Colonic mucosa (tissue), 4 donors: ENCODE measurements around the gene OSM. TPM values are rescaled to one million over a fixed set of nuclear protein-coding genes. Genes with fewer than 3 reads are reported as not detected.

ENCODE experiments used
- DNase-seq: peaks from one replicate; pipeline ENCODE4 v3.0.0-alpha.2; 2020
- H3K27ac ChIP-seq: fragments of 200-600 bp; one replicate; pipeline ENCODE4 v1.8.0; 2021
- H3K27me3 ChIP-seq: fragments of 200-600 bp; one replicate; pipeline ENCODE4 v1.8.0; 2021
- H3K36me3 ChIP-seq: fragments of 200-600 bp; one replicate; pipeline ENCODE4 v1.8.0; 2021
- H3K4me1 ChIP-seq: fragments of 200-600 bp; one replicate; pipeline ENCODE4 v1.8.0; 2021; ENCODE audit warnings: mild to moderate bottlenecking
- H3K4me3 ChIP-seq: fragments of 200-600 bp; one replicate; pipeline ENCODE4 v1.8.0; 2021
- H3K9ac ChIP-seq, 2 donors: one replicate each; pipeline ENCODE4 v1.7.0; 2013; ENCODE audit warnings: control low read depth in 2 of 2, low read depth in 2 of 2, low read length in 2 of 2
- H3K9me3 ChIP-seq: fragments of 200-600 bp; one replicate; pipeline ENCODE4 v1.8.0; 2021
- CTCF ChIP-seq: fragments of 200-600 bp; IDR thresholded peaks from one replicate; pipeline ENCODE4 v1.8.0; 2022; ENCODE audit warnings: antibody characterized with exemption, mild to moderate bottlenecking
- intact Hi-C: fragments of 100-400 bp; cut with DNase I; formaldehyde crosslinking; loops from one replicate; pipeline ENCODE4 v1.14.1; 2022
- total RNA-seq, 2 donors: library from RNA; stranded (reverse); fragmentation: NEBNext Ultra II Directional in 1 of 2; extraction: Animal tissue kit (Norgen Biotek cat#: 25700) in 1 of 2; gene quantifications; one replicate each; pipeline ENCODE4 v1.2.1, GENCODE V29; 2021
- donor health status: healthy.
- donor health status: DM: no; HTN: no; CAD: no.
- donor health status: DM: no; HTN: no; CAD: no.

The OSM gene
- total RNA-seq, 2 donors from 2014 or later, result 0.21 to 0.44 TPM

- TF ChIP-seq CTCF, result no peak
- Histone ChIP-seq H3K4me1 (peaks cover 13% of the 10 kb centered on the region), H3K27ac (no peak overlapping the region), H3K27me3 (no peaks in the 10 kb centered on the region), H3K9me3 (no peaks in the 10 kb centered on the region), H3K9ac (no peak overlapping the region), H3K36me3 (no peaks in the 10 kb centered on the region), H3K4me3 (no peak overlapping the region)
- intact Hi-C loops, result loop anchor here (2.0 kb wide), 3 partner anchors 24 to 178 kb away; partner anchors contain the start of gene RNF215
- no peak for DNase-seq
These were observed 19.7 kb upstream of the OSM start for GRCh38 chr22:30286331-30286730.

DNA sequence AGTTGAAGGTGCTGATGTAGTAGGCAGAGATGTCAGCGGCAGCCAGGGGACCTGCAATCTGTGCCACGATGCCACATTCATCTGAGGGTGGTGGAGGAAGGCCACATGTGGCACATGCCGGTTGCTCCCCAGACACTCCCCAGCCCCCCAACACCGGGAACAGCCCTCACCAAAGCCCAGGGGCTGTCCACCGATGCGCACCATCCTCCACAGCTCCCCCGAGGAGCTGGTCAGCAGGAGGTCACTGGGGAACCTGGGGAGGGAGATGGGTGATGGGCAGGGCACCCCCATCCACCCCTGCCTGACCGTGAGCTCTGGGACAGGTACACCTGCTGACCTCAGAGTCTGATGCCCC, 19.2 kb upstream of the OSM start:
- intact Hi-C loops, result loop anchor here (2.0 kb wide), 3 partner anchors 23 to 177 kb away; partner anchors contain the start of gene RNF215
- H3K4me1 ChIP-seq, result peaks cover 13% of the 10 kb centered on the region
- no peaks in the 10 kb centered on the region for H3K27me3 ChIP-seq
- H3K36me3 ChIP-seq, result no peaks in the 10 kb centered on the region
- DNase-seq, result no peak
- no peak overlapping the region for H3K27ac ChIP-seq
- H3K4me3 ChIP-seq, result no peak overlapping the region
- H3K9me3 ChIP-seq, result no peaks in the 10 kb centered on the region
- no peak overlapping the region for H3K9ac ChIP-seq
- TF ChIP-seq CTCF, result no peak

DNA sequence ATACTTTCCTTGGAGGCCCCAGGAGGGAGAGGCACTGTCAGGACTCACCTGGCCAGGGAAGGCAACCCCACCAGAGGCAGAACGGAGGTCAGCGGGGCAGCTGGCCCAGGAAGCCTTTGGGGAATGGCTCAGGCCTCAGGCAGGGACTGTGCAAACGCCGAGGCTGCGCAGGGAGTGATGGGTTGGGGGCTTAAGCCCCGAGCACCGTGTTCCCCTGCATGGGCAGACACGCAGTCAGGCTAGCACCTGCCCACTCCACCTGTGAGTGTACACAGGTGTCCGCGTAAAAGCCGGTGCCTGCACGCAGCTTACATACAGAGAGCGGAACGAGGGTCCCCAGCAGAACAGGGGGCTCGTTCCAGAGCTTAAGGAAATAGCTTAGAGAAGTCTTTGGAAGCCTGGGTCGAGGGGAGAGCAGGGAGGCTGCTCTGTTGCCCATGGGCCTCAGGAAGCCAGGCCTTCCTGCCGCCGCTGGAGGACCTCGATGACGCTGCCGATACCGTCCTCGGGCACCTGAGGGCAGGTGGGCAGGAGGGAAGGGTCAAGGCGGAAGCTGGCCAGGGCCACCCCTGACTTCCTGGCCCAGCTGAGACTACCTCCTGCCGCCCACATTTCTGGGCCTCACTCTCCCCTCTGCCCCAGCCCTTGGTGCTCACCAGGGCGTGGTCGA, 18.7 kb upstream of the OSM start:
- H3K36me3 ChIP-seq, result no peaks in the 10 kb centered on the region
- no peaks in the 10 kb centered on the region for H3K27me3 ChIP-seq
- H3K9ac ChIP-seq, result no peak overlapping the region
- no peak for DNase-seq
- no peak overlapping the region for H3K4me3 ChIP-seq
- H3K4me1 ChIP-seq, result peaks cover 10% of the 10 kb centered on the region
- no peak for TF ChIP-seq CTCF
- no peaks in the 10 kb centered on the region for H3K9me3 ChIP-seq
- H3K27ac ChIP-seq, result no peak overlapping the region
- intact Hi-C loops, result no loop called here

DNA sequence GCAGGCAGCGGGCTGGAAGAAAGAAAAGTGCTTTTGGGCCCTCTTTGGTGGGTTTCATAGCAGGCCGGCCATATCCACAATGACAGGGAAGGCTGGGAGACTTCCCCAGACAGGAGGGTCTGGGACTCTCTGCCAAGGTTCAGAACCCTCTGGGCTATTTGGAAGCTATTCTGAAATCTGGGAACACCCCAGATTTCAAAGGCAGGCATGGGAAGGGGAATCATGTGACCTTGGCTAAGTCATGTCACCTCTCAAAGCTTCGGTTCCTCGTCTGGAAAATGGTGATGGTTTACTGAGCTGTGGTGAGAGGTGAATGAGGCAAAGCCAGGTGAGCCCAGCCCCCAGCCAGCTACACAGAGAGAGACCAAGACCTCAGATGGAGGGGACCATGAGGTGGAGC, 18.0 kb upstream of the OSM start:
- H3K27ac ChIP-seq, result no peak overlapping the region
- DNase-seq, result no peak
- TF ChIP-seq CTCF, result no peak
- H3K4me3 ChIP-seq, result no peak overlapping the region
- no peaks in the 10 kb centered on the region for H3K9me3 ChIP-seq
- intact Hi-C loops, result no loop called here
- H3K4me1 ChIP-seq, result peaks cover 8% of the 10 kb centered on the region
- H3K9ac ChIP-seq, result no peak overlapping the region
- H3K36me3 ChIP-seq, result no peaks in the 10 kb centered on the region
- no peaks in the 10 kb centered on the region for H3K27me3 ChIP-seq

DNA sequence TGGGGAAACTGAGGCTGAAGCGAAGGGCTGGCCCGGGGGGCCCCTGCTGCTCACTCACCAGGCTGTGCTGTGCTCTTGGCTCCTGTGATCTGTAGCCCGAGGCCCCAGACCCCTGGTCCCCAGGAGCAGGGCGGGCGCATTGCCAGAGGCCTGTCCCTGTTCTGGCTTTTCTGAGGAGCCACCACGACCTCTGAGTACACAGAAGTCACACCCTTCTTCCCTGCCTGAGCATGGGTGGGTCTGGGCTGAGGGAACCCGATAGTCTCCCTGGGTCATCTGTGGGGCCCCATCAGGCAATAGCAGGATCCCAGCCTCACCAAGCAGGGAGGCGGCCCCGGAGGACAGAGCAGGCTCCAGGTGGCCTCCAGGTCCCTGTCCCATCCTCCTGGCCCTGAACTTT, 17.5 kb upstream of the OSM start:
- intact Hi-C loops, result no loop called here
- no peaks in the 10 kb centered on the region for H3K36me3 ChIP-seq

More for the DNA sequence above, 17.5 kb upstream of the OSM start:
- H3K4me1 ChIP-seq, result peaks cover 8% of the 10 kb centered on the region
- TF ChIP-seq CTCF, result no peak
- H3K9me3 ChIP-seq, result no peaks in the 10 kb centered on the region
- no peak overlapping the region for H3K4me3 ChIP-seq
- no peak overlapping the region for H3K9ac ChIP-seq
- DNase-seq, result no peak
- no peak overlapping the region for H3K27ac ChIP-seq
- H3K27me3 ChIP-seq, result no peaks in the 10 kb centered on the region
